Left lobe of liver (tissue), 2 donors: Measurements from ENCODE around the gene PSMC5. TPM values are rescaled to one million over a fixed set of nuclear protein-coding genes. Genes with fewer than 3 reads are reported as not detected.
A peak's percentile ranks its signal among the peaks of the same experiment; 100 is the strongest.

ENCODE experiments used
- ATAC-seq: fragments of 200-7000 bp; cut with Tn5 transposase; one replicate; pipeline ENCODE4 v1.9.1; 2020; ENCODE audit warnings: mild to moderate bottlenecking, moderate library complexity
- DNase-seq: peaks from one replicate; pipeline ENCODE4 v3.0.0-alpha.2; 2020; ENCODE audit warnings: low spot score
- total RNA-seq: library from RNA; stranded (reverse); gene quantifications from one replicate; pipeline ENCODE4 v1.2.1, GENCODE V29; 2021
- donor health status: DM: no; HTN: no; CAD: no; lungs with moderate emphysema.
- donor health status: DM: no; HTN: yes; CAD: no.

PSMC5 gene
- total RNA-seq, 1 donor from 2014 or later = 67.0 TPM

- ATAC-seq = peak; percentile 34
- DNase-seq = no peak
Measured at GRCh38 chr17:63819585-63820537, 7.4 kb upstream of the PSMC5 start.

DNA sequence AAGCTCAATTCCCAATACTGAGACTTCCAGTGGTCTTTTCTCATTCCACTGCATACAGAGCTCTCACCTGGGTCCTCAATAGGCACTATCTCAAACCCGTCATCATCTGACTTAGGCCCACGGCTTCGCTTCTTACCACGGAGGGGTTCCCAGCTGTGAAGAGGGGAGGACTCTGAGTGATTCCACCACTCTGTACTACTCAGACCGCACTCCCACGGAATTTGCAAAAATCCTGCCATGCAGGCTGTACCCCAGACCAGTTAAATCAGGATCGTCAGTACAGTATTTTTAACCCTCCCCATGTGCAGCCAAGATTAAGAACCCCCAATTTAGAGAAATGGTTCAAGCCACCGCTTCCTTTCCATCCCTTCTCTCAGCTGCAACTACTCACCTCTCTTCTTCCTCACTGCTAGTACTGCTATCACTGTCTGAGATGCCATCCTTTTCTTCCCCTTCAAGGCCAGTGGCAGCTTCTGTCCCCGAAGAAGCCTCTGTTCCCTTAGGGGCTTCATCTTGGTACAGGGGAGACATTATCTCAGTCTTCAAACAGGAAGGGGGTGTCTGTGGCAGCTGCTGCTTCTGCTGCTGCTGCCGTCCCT is 6.2 kb upstream of the PSMC5 start:
- DNase-seq = no peak
- ATAC-seq = no peak

DNA sequence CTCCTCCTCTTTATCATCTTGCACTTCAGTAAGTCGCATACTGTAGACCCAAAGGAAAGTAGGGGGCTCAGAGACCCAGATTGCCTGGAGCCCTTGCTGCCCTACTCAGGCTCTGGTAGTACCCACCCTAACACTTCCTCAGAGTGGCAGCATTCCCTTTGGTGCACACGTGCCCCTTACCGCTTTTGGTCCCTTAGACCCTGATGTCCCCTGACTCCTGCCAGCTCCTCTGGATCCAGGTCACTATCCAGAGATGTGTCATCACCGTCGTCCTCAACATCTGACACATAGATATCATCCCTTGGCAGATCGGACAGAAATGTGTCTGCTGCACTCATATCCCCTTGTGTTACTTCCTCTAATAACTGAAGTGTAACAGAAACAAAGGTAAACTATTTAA is 5.4 kb upstream of the PSMC5 start:
- no peak for DNase-seq
- ATAC-seq = no peak

GRCh38 chr17:63822537-63822936 is 4.7 kb upstream of the PSMC5 start:
- ATAC-seq = no peak
- no peak for DNase-seq

GRCh38 chr17:63823659-63824331 is 3.4 kb upstream of the PSMC5 start:
- ATAC-seq (no peak), DNase-seq (no peak)

GRCh38 chr17:63824362-63824761 is 2.9 kb upstream of the PSMC5 start:
- ATAC-seq (no peak), DNase-seq (no peak)

GRCh38 chr17:63826468-63827001 is 696 bp upstream of the PSMC5 start:
- ATAC-seq (peak; percentile 2), DNase-seq (no peak)

DNA sequence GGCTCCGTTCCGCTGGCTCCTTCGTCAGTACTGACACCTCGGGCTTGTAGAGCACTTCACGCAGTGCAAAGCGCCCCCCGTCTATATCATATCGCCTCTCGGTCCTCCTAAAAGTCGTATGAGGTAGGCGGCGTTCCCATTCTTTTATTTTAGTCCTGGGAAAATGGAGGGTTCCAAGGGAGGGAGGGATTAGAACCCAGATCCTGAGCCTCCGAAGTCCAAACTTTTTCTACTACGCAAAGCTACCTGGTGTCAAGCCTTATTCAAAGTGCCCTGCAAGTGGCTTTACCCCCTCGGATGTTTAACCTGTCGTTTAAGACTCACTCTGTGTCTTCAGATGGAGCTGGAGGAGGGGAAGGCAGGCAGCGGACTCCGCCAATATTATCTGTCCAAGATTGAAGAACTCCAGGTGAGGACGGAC is 580 bp downstream of the PSMC5 start:
- DNase-seq = no peak

GRCh38 chr17:63828936-63829335 is 1.7 kb downstream of the PSMC5 start:
- DNase-seq (no peak), ATAC-seq (no peak)

More for the DNA sequence above, 580 bp downstream of the PSMC5 start:
- no peak for ATAC-seq

DNA sequence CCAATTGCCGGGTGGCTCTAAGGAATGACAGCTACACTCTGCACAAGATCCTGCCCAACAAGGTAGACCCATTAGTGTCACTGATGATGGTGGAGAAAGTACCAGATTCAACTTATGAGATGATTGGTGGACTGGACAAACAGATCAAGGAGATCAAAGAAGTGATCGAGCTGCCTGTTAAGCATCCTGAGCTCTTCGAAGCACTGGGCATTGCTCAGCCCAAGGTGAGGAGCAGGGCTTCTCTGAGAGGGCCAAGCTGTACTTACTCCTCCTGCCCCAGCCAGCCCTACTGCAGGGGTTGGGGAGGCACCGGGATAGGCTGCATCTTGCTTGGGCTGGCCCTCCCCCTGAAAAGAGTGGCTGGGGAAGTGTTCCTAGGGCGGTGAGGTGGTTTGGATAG is 3.0 kb downstream of the PSMC5 start:
- DNase-seq (no peak), ATAC-seq (no peak)

- DNase-seq (no peak), ATAC-seq (no peak)
Measured at GRCh38 chr17:63830904-63831491, 3.8 kb downstream of the PSMC5 start.

DNA sequence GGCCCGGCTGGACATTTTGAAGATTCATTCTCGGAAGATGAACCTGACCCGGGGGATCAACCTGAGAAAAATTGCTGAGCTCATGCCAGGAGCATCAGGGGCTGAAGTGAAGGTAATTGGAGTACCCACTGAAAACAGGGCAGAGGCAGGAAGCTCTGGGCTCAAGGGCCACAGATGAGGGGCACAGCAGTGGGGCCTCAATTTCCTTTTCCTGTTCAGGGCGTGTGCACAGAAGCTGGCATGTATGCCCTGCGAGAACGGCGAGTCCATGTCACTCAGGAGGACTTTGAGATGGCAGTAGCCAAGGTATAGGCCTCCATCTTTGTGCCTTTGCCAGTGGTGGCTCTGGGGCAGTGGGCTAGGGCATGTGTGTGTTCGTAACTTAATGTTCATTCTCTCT is 4.3 kb downstream of the PSMC5 start:
- ATAC-seq (no peak), DNase-seq (no peak)

- DNase-seq (no peak), ATAC-seq (no peak)
Measured at GRCh38 chr17:63832014-63832413, 4.8 kb downstream of the PSMC5 start.

DNA sequence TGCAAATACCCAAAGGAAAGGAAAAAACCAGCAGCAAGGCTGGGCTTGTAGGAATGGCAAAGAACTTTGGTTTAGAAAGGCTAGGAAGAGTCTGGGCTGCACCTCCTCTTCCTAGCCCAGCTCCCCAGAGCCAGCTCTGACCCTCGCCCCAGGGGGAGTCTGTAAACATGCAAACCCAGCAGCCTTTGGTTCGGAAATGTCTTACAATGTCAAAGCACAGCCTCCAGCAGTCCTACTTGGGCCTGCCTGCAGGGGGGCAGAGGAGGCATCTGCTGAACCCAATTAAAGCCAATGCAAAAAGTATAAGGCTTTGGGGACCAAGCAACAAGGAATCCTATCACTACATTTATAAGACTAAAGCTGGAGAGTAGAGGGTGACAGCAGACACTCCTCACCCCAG is 5.2 kb downstream of the PSMC5 start:
- ATAC-seq (no peak), DNase-seq (no peak)

GRCh38 chr17:63833026-63833740 is 6.0 kb downstream of the PSMC5 start:
- ATAC-seq (no peak), DNase-seq (no peak)

DNA sequence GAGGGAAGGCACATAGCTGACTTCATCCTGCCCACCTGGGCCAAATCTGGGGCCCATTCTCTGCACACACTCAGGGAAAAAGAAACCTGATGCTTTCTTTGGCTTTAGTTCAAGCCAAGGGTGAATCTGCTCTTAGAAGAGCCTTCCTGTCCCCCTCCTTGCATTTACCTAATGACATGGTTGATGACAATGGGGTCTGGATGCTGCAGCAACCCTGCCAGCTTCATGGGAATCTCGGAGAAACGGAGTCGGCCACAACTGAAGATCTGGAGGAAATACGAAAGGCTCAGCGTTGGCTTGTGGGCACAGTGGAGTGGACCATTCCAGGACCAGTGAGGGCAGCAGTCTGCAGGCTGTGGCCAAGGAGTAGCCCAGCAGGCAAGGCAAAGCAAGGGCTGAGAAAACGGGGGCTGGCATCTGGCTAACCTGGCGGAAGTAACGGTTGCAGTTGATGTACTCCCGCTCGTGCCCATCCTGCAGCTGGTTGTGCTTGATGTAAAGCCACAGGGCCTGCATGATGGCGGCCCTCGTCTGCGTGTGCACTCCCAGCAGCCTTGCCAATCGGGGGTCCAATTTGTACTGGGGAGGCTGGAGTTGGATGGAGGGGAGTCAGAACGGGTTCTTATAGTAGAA is 6.6 kb downstream of the PSMC5 start:
- DNase-seq (no peak), ATAC-seq (no peak)

DNA sequence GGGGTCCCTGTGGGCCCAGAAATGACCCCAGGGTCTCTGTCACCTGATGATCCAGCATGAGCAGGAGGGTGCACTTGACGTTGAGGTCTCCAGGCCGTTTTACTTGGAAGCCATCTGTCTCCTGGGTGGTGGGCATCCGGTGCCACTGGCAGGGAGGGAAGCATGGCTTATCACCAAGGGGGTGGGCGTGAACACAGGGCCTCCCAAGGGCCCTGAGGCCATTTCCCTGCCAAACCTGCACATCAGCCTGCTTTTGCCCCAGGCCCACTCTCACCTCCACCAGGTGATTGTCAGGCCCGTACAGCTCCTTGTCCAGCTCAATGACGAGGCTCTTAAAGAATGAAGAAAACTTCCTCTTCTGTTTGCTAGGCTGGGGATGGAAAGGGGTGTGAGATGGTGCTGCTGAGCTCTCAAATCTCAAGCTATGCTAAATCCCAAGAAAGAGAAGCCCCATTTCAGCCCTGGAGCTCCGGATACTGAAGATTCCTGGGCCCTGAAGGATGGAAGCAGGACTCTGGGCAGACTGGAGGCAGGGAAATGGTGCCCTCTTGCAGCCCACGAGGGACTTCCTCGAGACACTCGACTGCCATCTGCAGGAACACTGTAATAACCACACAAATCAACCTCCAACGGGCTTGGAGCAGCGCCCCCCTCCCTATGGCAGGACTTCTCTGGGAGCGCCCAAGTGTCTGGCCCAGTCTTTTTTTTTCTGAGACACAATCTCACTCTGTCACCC is 7.4 kb downstream of the PSMC5 start:
- no peak for DNase-seq
- ATAC-seq = peak; percentile 24

DNA sequence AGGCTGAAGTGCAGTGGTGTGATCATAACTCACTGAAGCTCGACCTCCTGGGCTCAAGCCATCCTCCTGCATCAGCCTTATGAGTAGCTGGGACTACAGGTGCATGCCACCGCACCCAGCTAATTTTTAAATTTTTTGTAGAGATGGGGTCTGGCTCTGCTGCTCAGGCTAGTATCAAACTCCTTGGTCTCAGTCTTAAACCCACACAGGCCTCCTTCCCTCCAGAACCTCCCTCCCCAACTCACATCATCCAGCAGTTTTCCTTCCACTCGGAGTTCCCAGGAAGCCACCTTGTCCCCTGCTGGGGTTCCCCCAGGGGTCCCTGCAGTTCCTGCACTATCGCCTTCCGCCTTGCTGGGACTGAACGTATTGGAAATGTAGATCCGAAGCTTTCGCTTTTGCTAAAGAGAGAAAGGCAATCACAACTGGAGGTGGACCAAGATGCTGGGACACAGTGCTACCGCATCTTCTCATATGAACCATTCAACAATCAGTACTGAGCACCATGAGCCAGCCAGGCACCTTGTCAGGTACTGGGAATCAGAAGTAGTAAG is 8.0 kb downstream of the PSMC5 start:
- ATAC-seq = no peak
- DNase-seq = no peak

GRCh38 chr17:63836811-63837210 is 9.6 kb downstream of the PSMC5 start:
- ATAC-seq (no peak), DNase-seq (no peak)
